Spinal cord (tissue), 10 donors: ENCODE results near the gene CHP2. TPM values are rescaled to one million over a fixed set of nuclear protein-coding genes. Genes with fewer than 3 reads are reported as not detected.
A peak's percentile ranks its signal among the peaks of the same experiment; 100 is the strongest.
"Not testable (repeated sequence)": the region's sequence is repeated elsewhere in the genome, so short reads cannot be mapped to it uniquely, and the experiment has no call there.

Experiments
- DNase-seq, 6 donors: peaks; one replicate each; pipeline versions ENCODE4 v3.0.0 to v3.0.0-alpha.2; 2013 to 2015; ENCODE audit warnings: low spot score in 6 of 6, low read depth in 4 of 6
- H3K27ac ChIP-seq: one replicate; pipeline ENCODE4 v1.5.1; 2013; ENCODE audit warnings: low read depth, low read length, control low read depth
- H3K27me3 ChIP-seq: one replicate; pipeline ENCODE4 v1.6.1; 2013; ENCODE audit warnings: low read length; ENCODE audit not compliant: control insufficient read depth, insufficient read depth
- H3K36me3 ChIP-seq: one replicate; pipeline ENCODE4 v1.6.1; 2013; ENCODE audit warnings: low read length; ENCODE audit not compliant: control insufficient read depth, insufficient read depth
- H3K4me1 ChIP-seq: one replicate; pipeline ENCODE4 v1.6.1; 2013; ENCODE audit warnings: low read length; ENCODE audit not compliant: control insufficient read depth, insufficient read depth
- H3K4me3 ChIP-seq: one replicate; pipeline ENCODE4 v1.5.1; 2013; ENCODE audit warnings: low read depth, low read length, control low read depth
- H3K9me3 ChIP-seq: one replicate; pipeline ENCODE4 v1.6.1; 2013; ENCODE audit warnings: low read length; ENCODE audit not compliant: control insufficient read depth, insufficient read depth
- WGBS: methylation state at CpG from one replicate; pipeline ENCODE4 v1.1.5; 2013; ENCODE audit warnings: missing lambda C conversion rate; ENCODE audit not compliant: insufficient coverage; 5-methylcytosine and 5-hydroxymethylcytosine counted together
- polyA plus RNA-seq, 2 donors: library from polyadenylated mRNA; unstranded; fragments of 120-200 nt; gene quantifications; one replicate each; pipeline ENCODE4 v1.2.1, GENCODE V29; 2013; ENCODE audit not compliant: insufficient read length in 2 of 2
- total RNA-seq, 2 donors: library from RNA; depleted of rRNA in 1 of 2; stranded (reverse); fragments of 120-200 nt in 1 of 2; fragments of >200 nt in 1 of 2; gene quantifications; one replicate each; pipeline versions ENCODE4 v1.2.3 to v1.2.4, GENCODE V29; 2013 to 2014
- donor health status: healthy.

The CHP2 gene
- total and polyA plus RNA-seq, 4 donors = 0.67 to 22.5 (median 4.0) TPM

- Histone ChIP-seq H3K36me3 (no peaks in the 10 kb centered on the region), H3K4me3 (no peak overlapping the region), H3K9me3 (no peaks in the 10 kb centered on the region), H3K4me1 (no peaks in the 10 kb centered on the region), H3K27ac (no peak overlapping the region), H3K27me3 (peaks cover 3% of the 10 kb centered on the region)
- no CpG with 5 or more reads among the region's 2 CpGs for WGBS
- DNase-seq = peak in 2 of 6 donors; percentile 5 to 38
Observed at GRCh38 chr16:23741675-23742303, 13.0 kb upstream of the CHP2 start.

GRCh38 chr16:23742766-23743165, 12.1 kb upstream of the CHP2 start:
- DNase-seq = peak in 2 of 6 donors; percentile 22 to 72
- 17% methylated on average over 1 of the region's 4 CpGs for WGBS
- peaks cover 8% of the 10 kb centered on the region for H3K27me3 ChIP-seq

GRCh38 chr16:23745263-23745662, 9.6 kb upstream of the CHP2 start:
- Histone ChIP-seq H3K4me3 (no peak overlapping the region), H3K27ac (no peak overlapping the region), H3K4me1 (no peaks in the 10 kb centered on the region), H3K27me3 (peaks cover 8% of the 10 kb centered on the region), H3K36me3 (no peaks in the 10 kb centered on the region), H3K9me3 (no peaks in the 10 kb centered on the region)
- no peak for DNase-seq
- no CpG with 5 or more reads among the region's 4 CpGs for WGBS

More at GRCh38 chr16:23742766-23743165, 12.1 kb upstream of the CHP2 start:
- H3K4me1 ChIP-seq = no peaks in the 10 kb centered on the region
- H3K4me3 ChIP-seq = no peak overlapping the region
- no peaks in the 10 kb centered on the region for H3K36me3 ChIP-seq
- no peaks in the 10 kb centered on the region for H3K9me3 ChIP-seq
- H3K27ac ChIP-seq = no peak overlapping the region

GRCh38 chr16:23748630-23749029, 6.2 kb upstream of the CHP2 start:
- no peak overlapping the region for H3K27ac ChIP-seq
- WGBS = no CpG with 5 or more reads among the region's 1 CpG
- H3K36me3 ChIP-seq = no peaks in the 10 kb centered on the region
- H3K4me1 ChIP-seq = no peaks in the 10 kb centered on the region
- H3K4me3 ChIP-seq = no peak overlapping the region
- H3K27me3 ChIP-seq = peaks cover 8% of the 10 kb centered on the region
- H3K9me3 ChIP-seq = no peaks in the 10 kb centered on the region
- DNase-seq = no peak

GRCh38 chr16:23751053-23751452, 3.8 kb upstream of the CHP2 start:
- WGBS = no CpG with 5 or more reads among the region's 1 CpG
- H3K36me3 ChIP-seq, H3K9me3 ChIP-seq, H3K4me3 ChIP-seq, H3K27ac ChIP-seq, DNase-seq: not testable (repeated sequence)
- H3K4me1 ChIP-seq = peaks cover 14% of the 10 kb centered on the region
- H3K27me3 ChIP-seq = peaks cover 27% of the 10 kb centered on the region

- H3K27ac ChIP-seq = peak overlapping the region; percentile 38
- H3K27me3 ChIP-seq = peaks cover 34% of the 10 kb centered on the region
- peak overlapping the region; percentile 11 for H3K4me3 ChIP-seq
- H3K4me1 ChIP-seq = peaks cover 14% of the 10 kb centered on the region
- H3K36me3 ChIP-seq = no peaks in the 10 kb centered on the region
- DNase-seq = no peak
- WGBS = 38% methylated on average over 15 of the region's 17 CpGs
- H3K9me3 ChIP-seq = no peaks in the 10 kb centered on the region
Observed at GRCh38 chr16:23753908-23754593, 775 bp upstream of the CHP2 start.

GRCh38 chr16:23755484-23755809, 621 bp downstream of the CHP2 start:
- DNase-seq = no peak
- no peak overlapping the region for H3K4me3 ChIP-seq

GRCh38 chr16:23757116-23757515, 2.3 kb downstream of the CHP2 start:
- Histone ChIP-seq H3K9me3 (no peaks in the 10 kb centered on the region), H3K27me3 (peaks cover 34% of the 10 kb centered on the region), H3K36me3 (no peaks in the 10 kb centered on the region), H3K27ac (no peak overlapping the region), H3K4me1 (peaks cover 14% of the 10 kb centered on the region), H3K4me3 (no peak overlapping the region)
- DNase-seq = no peak
- 73% methylated on average over 9 of the region's 9 CpGs for WGBS

More at GRCh38 chr16:23755484-23755809, 621 bp downstream of the CHP2 start:
- no peak overlapping the region for H3K27ac ChIP-seq
- H3K36me3 ChIP-seq = no peaks in the 10 kb centered on the region
- H3K27me3 ChIP-seq = peaks cover 34% of the 10 kb centered on the region
- H3K9me3 ChIP-seq = no peaks in the 10 kb centered on the region
- WGBS = 24% methylated on average over 11 of the region's 15 CpGs
- peaks cover 14% of the 10 kb centered on the region for H3K4me1 ChIP-seq

- H3K27ac ChIP-seq = no peak overlapping the region
- DNase-seq = no peak
- no peaks in the 10 kb centered on the region for H3K36me3 ChIP-seq
- no peak overlapping the region for H3K4me3 ChIP-seq
- peaks cover 34% of the 10 kb centered on the region for H3K27me3 ChIP-seq
- WGBS = 83% methylated on average over 1 of the region's 6 CpGs
- H3K4me1 ChIP-seq = peaks cover 14% of the 10 kb centered on the region
- no peaks in the 10 kb centered on the region for H3K9me3 ChIP-seq
Observed at GRCh38 chr16:23757937-23758619, 3.3 kb downstream of the CHP2 start.
